OCI-LY7 (cell line): ENCODE measurements around the gene THAP6. TPM values are rescaled to one million over a fixed set of nuclear protein-coding genes. Genes with fewer than 3 reads are reported as not detected.
"Not testable (repeated sequence)": the region's sequence is repeated elsewhere in the genome, so short reads cannot be mapped to it uniquely, and the experiment has no call there.

Experiments
- BruUV-seq: library from RNA; stranded (reverse); fragments of 400-500 nt; replicated peaks from 2 replicates; lab custom pipeline; 2021; lab: Mats Ljungman, UMichigan
- CTCF ChIA-PET: fragments of 300-600 bp; sonication (Branson Sonifier 250); formaldehyde crosslinking; loops from one replicate; lab custom pipeline; 2022; ENCODE audit warnings: antibody characterized with exemption; ENCODE audit not compliant: unreplicated experiment; lab: Charles Lee
- POLR2A ChIA-PET: fragments of 300-600 bp; sonication (Branson Sonifier 250); formaldehyde crosslinking; loops from one replicate; lab custom pipeline; 2022; ENCODE audit warnings: antibody characterized with exemption; lab: Charles Lee
- DNase-seq: peaks from one replicate; pipeline ENCODE4 v3.0.0-alpha.2; 2015; ENCODE audit warnings: low spot score
- H2AFZ ChIP-seq: fragments of 200-600 bp; sonication (generic), shearing (Covaris generic); 2 replicates; pipeline ENCODE4 v1.6.1; 2014; ENCODE audit warnings: mild to moderate bottlenecking, antibody characterized with exemption, low read length, moderate library complexity
- H3K27ac ChIP-seq: fragments of 200-600 bp; sonication (generic); 2 replicates; pipeline ENCODE4 v1.5.1; 2014; ENCODE audit warnings: mixed run types, low read depth, mild to moderate bottlenecking, moderate library complexity, low read length, inconsistent platforms; ENCODE audit not compliant: poor library complexity, severe bottlenecking
- H3K36me3 ChIP-seq: fragments of 200-600 bp; sonication (generic); 2 replicates; pipeline ENCODE4 v1.6.1; 2014; ENCODE audit warnings: mild to moderate bottlenecking, antibody characterized with exemption, low read length, moderate library complexity, mixed read lengths; ENCODE audit not compliant: insufficient read depth
- H3K4me1 ChIP-seq: fragments of 200-600 bp; sonication (generic); 2 replicates; pipeline ENCODE4 v1.5.1; 2014; ENCODE audit warnings: mild to moderate bottlenecking, low read length; ENCODE audit not compliant: insufficient read depth, poor library complexity, severe bottlenecking
- H3K4me2 ChIP-seq: fragments of 200-600 bp; sonication (generic); 2 replicates; pipeline ENCODE4 v1.6.1; 2014; ENCODE audit warnings: mild to moderate bottlenecking, low read length
- H3K4me3 ChIP-seq: fragments of 200-600 bp; sonication (generic); 2 replicates; pipeline ENCODE4 v1.5.1; 2014; ENCODE audit warnings: mild to moderate bottlenecking, low read depth, low read length; ENCODE audit not compliant: poor library complexity, severe bottlenecking
- H3K79me2 ChIP-seq: fragments of 200-600 bp; sonication (generic); 2 replicates; pipeline ENCODE4 v1.6.1; 2016; ENCODE audit warnings: low read depth, mild to moderate bottlenecking, low read length, moderate library complexity, mixed read lengths; ENCODE audit not compliant: insufficient read depth
- H3K9me2 ChIP-seq: fragments of 200-600 bp; sonication (generic); 2 replicates; pipeline ENCODE4 v1.6.1; 2016; ENCODE audit warnings: mild to moderate bottlenecking, low read length, mixed read lengths; ENCODE audit not compliant: insufficient read depth
- H3K9me3 ChIP-seq: fragments of 200-600 bp; sonication (generic); 2 replicates; pipeline ENCODE4 v1.6.1; 2014; ENCODE audit warnings: mild to moderate bottlenecking, mixed run types, low read length, mixed read lengths
- H4K20me1 ChIP-seq: fragments of 200-600 bp; sonication (generic); 2 replicates; pipeline ENCODE4 v1.6.1; 2014; ENCODE audit warnings: mild to moderate bottlenecking, antibody characterized with exemption, low read length, moderate library complexity, mixed read lengths; ENCODE audit not compliant: insufficient read depth
- CTCF ChIP-seq: fragments of 200-600 bp; sonication (generic); conservative IDR thresholded peaks from 2 replicates; pipeline ENCODE4 v1.5.1; 2014; ENCODE audit warnings: mild to moderate bottlenecking, antibody characterized with exemption, low read length, moderate library complexity, mixed read lengths
- EZH2phosphoT487 ChIP-seq: fragments of 200-600 bp; sonication (generic); IDR thresholded peaks from 2 replicates; pipeline ENCODE4 v1.6.1; 2018; ENCODE audit warnings: low read depth, borderline replicate concordance, mild to moderate bottlenecking, mixed run types, antibody characterized with exemption, low read length, moderate library complexity, mixed read lengths
- intact Hi-C: fragments of 100-400 bp; cut with micrococcal nuclease; formaldehyde crosslinking; loops from one replicate; pipeline ENCODE4 v1.10.0; 2022; ENCODE audit not compliant: unreplicated experiment
- total RNA-seq, 2 experiments: library from RNA; depleted of rRNA in 1 of 2; stranded (reverse); fragments of >200 nt in 1 of 2; shearing (Covaris generic) in 1 of 2; gene quantifications; 2 replicates each; pipeline ENCODE4 v1.2.3, GENCODE V29; 2014 to 2022

Gene THAP6
- total RNA-seq, 2 experiments from 2014 or later: 15.9 to 27.3 TPM

GRCh38 chr4:75533339-75533887, 19.1 kb downstream of the THAP6 start:
- BruUV-seq, CTCF ChIA-PET: not testable (repeated sequence)
- peaks cover 44% of the 10 kb centered on the region for H3K36me3 ChIP-seq

GRCh38 chr4:75533926-75534325, 19.7 kb downstream of the THAP6 start:
- H4K20me1 ChIP-seq, H3K79me2 ChIP-seq, H2AFZ ChIP-seq, CTCF ChIA-PET, BruUV-seq, H3K4me3 ChIP-seq, POLR2A ChIA-PET, H3K4me1 ChIP-seq, DNase-seq, intact Hi-C loops, H3K9me2 ChIP-seq, H3K4me2 ChIP-seq, H3K27ac ChIP-seq: not testable (repeated sequence)
- H3K9me3 ChIP-seq: peaks cover 13% of the 10 kb centered on the region; the same call in 1 of the 2 replicates
- H3K36me3 ChIP-seq: peaks cover 40% of the 10 kb centered on the region

More at GRCh38 chr4:75533339-75533887, 19.1 kb downstream of the THAP6 start:
- H3K9me3 ChIP-seq: peaks cover 13% of the 10 kb centered on the region; the same call in 1 of the 2 replicates
- H3K27ac ChIP-seq, H3K9me2 ChIP-seq, H3K79me2 ChIP-seq, POLR2A ChIA-PET, H3K4me1 ChIP-seq, H3K4me3 ChIP-seq, H4K20me1 ChIP-seq, H3K4me2 ChIP-seq, DNase-seq, intact Hi-C loops, H2AFZ ChIP-seq: not testable (repeated sequence)

GRCh38 chr4:75537308-75537707, 23.0 kb downstream of the THAP6 start:
- H3K79me2 ChIP-seq, H3K36me3 ChIP-seq, CTCF ChIA-PET, H3K4me2 ChIP-seq, DNase-seq, H3K9me3 ChIP-seq, H2AFZ ChIP-seq, BruUV-seq, H3K27ac ChIP-seq, H4K20me1 ChIP-seq, H3K4me1 ChIP-seq, intact Hi-C loops, H3K4me3 ChIP-seq, H3K9me2 ChIP-seq: not testable (repeated sequence)
- POLR2A ChIA-PET: interaction anchor here (0.7 to 0.9 kb wide), 2 partner anchors 211 to 226 kb away, joined by 3 to 4 read pairs; no protein-coding TSS in a partner anchor

GRCh38 chr4:75542824-75543223, 28.6 kb downstream of the THAP6 start:
- DNase-seq: no peak
- Histone ChIP-seq H2AFZ (no peak overlapping the region), H3K36me3 (0 out of 2 replicates have a peak, but pooled peaks cover 3% of the 10 kb centered on the region), H3K4me1 (no peaks in the 10 kb centered on the region), H4K20me1 (no peaks in the 10 kb centered on the region), H3K4me2 (no peak overlapping the region), H3K9me2 (no peaks in the 10 kb centered on the region), H3K79me2 (no peaks in the 10 kb centered on the region), H3K4me3 (no peak overlapping the region), H3K9me3 (no peaks in the 10 kb centered on the region), H3K27ac (no peak overlapping the region)
- TF ChIP-seq EZH2phosphoT487 (no peak), CTCF (no peak)
- ChIA-PET CTCF (no interaction called here), POLR2A (interaction anchor here (0.6 kb wide), 1 partner anchor 453 kb away, joined by 3 read pairs; no protein-coding TSS in a partner anchor)
- intact Hi-C loops: no loop called here
- BruUV-seq: no TSS peak

- H3K36me3 ChIP-seq, H3K79me2 ChIP-seq, H3K4me1 ChIP-seq, H3K9me3 ChIP-seq, H3K4me2 ChIP-seq, POLR2A ChIA-PET, H3K27ac ChIP-seq, H3K4me3 ChIP-seq, H3K9me2 ChIP-seq, intact Hi-C loops, BruUV-seq, CTCF ChIA-PET, H2AFZ ChIP-seq, DNase-seq, H4K20me1 ChIP-seq: not testable (repeated sequence)
These were observed 29.9 kb downstream of the THAP6 start for GRCh38 chr4:75544220-75544619.
